Measurements from ENCODE around the gene DROSHA.

The DROSHA gene

GRCh38 chr5:31443572-31443971, 88.3 kb downstream of the DROSHA start:
- no peak for TF ChIP-seq CTCF (conservative IDR thresholded peaks at IDR 0.05; ENCODE audit: low read depth, low read length)
- Histone ChIP-seq H4K20me1 (ENCODE audit: insufficient read depth) (no peaks in the 10 kb centered on the region), H3K4me2 (no peak overlapping the region), H3K4me3 (IDR thresholded peaks at IDR 0.05; ENCODE audit: insufficient read depth, low read depth, low read length) (no peak overlapping the region), H3K36me3 (ENCODE audit: insufficient read depth) (no peaks in the 10 kb centered on the region), H3K4me1 (ENCODE audit: low read depth, poor library complexity, severe bottlenecking) (no peaks in the 10 kb centered on the region), H3K9ac (no peak overlapping the region), H3K27me3 (ENCODE audit: insufficient read depth, low read depth) (no peaks in the 10 kb centered on the region), H3K27ac (no peak overlapping the region), H3K79me2 (ENCODE audit: insufficient read depth, low read depth) (no peaks in the 10 kb centered on the region), H2AFZ (ENCODE audit: low read depth) (no peak overlapping the region)

GRCh38 chr5:31442058-31442745, 89.7 kb downstream of the DROSHA start:
- Histone ChIP-seq H3K9ac (no peak overlapping the region), H3K4me3 (IDR thresholded peaks at IDR 0.05; ENCODE audit: insufficient read depth, low read depth, low read length) (no peak overlapping the region), H3K4me1 (ENCODE audit: low read depth, poor library complexity, severe bottlenecking) (no peaks in the 10 kb centered on the region), H3K36me3 (ENCODE audit: insufficient read depth) (no peaks in the 10 kb centered on the region), H3K79me2 (ENCODE audit: insufficient read depth, low read depth) (no peaks in the 10 kb centered on the region), H3K27me3 (ENCODE audit: insufficient read depth, low read depth) (no peaks in the 10 kb centered on the region), H2AFZ (ENCODE audit: low read depth) (no peak overlapping the region), H3K4me2 (no peak overlapping the region), H3K27ac (no peak overlapping the region), H4K20me1 (ENCODE audit: insufficient read depth) (no peaks in the 10 kb centered on the region)
- TF ChIP-seq CTCF (conservative IDR thresholded peaks at IDR 0.05; ENCODE audit: low read depth, low read length), result no peak

- Histone ChIP-seq H4K20me1 (ENCODE audit: insufficient read depth) (no peaks in the 10 kb centered on the region), H2AFZ (ENCODE audit: low read depth) (no peak overlapping the region), H3K9ac (no peak overlapping the region), H3K4me2 (no peak overlapping the region), H3K4me3 (IDR thresholded peaks at IDR 0.05; ENCODE audit: insufficient read depth, low read depth, low read length) (no peak overlapping the region), H3K27ac (no peak overlapping the region), H3K36me3 (ENCODE audit: insufficient read depth) (no peaks in the 10 kb centered on the region), H3K27me3 (ENCODE audit: insufficient read depth, low read depth) (no peaks in the 10 kb centered on the region), H3K79me2 (ENCODE audit: insufficient read depth, low read depth) (no peaks in the 10 kb centered on the region), H3K4me1 (ENCODE audit: low read depth, poor library complexity, severe bottlenecking) (no peaks in the 10 kb centered on the region)
- TF ChIP-seq CTCF (conservative IDR thresholded peaks at IDR 0.05; ENCODE audit: low read depth, low read length), result no peak
These were observed 95.0 kb downstream of the DROSHA start for GRCh38 chr5:31436851-31437250.

GRCh38 chr5:31435730-31436129, 96.2 kb downstream of the DROSHA start:
- Histone ChIP-seq H3K79me2 (ENCODE audit: insufficient read depth, low read depth) (no peaks in the 10 kb centered on the region), H4K20me1 (ENCODE audit: insufficient read depth) (no peaks in the 10 kb centered on the region), H3K4me1 (ENCODE audit: low read depth, poor library complexity, severe bottlenecking) (no peaks in the 10 kb centered on the region), H3K27ac (no peak overlapping the region), H2AFZ (ENCODE audit: low read depth) (no peak overlapping the region), H3K36me3 (ENCODE audit: insufficient read depth) (no peaks in the 10 kb centered on the region), H3K27me3 (ENCODE audit: insufficient read depth, low read depth) (no peaks in the 10 kb centered on the region), H3K4me3 (IDR thresholded peaks at IDR 0.05; ENCODE audit: insufficient read depth, low read depth, low read length) (no peak overlapping the region), H3K4me2 (no peak overlapping the region), H3K9ac (no peak overlapping the region)
- TF ChIP-seq CTCF (conservative IDR thresholded peaks at IDR 0.05; ENCODE audit: low read depth, low read length), result no peak
